Measurements from ENCODE around the gene MUC12. TPM values are rescaled to one million over a fixed set of nuclear protein-coding genes. Genes with fewer than 3 reads are reported as not detected.

Gene MUC12
- total and polyA plus RNA-seq, 3 donors from 2014 or later, result 3.5 to 6.2 (median 5.3) TPM

DNA sequence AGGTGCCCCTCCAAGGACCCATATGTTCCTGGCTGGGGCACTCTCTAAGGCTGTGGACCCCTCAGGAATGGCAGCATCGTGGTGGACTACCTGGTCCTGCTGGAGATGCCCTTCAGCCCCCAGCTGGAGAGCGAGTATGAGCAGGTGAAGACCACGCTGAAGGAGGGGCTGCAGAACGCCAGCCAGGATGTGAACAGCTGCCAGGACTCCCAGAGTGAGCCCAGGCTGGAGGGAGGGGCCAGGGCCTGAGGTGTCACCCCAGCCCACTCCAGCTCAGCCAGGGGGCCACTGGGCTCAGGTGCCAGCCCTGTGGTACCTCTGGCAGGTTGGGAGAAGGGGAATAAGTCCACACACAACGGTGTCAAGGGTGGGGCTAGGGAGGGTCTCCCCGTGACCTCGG lies 4.7 kb upstream of the MUC12 start:
- no peaks in the 10 kb centered on the region for H3K36me3 ChIP-seq (ENCODE audit: low read depth, missing control alignments)
- DNase-seq, result no peak
- intact Hi-C loops (cut with DNase I; ENCODE audit: low total_unique reads), result no loop called here
- no peaks in the 10 kb centered on the region for H3K9me3 ChIP-seq
- WGBS, 2 donors, result 35 to 59% methylated on average over 5 to 7 of the region's 7 CpGs
- TF ChIP-seq POLR2A (IDR thresholded peaks at IDR 0.05), result no peak
- TF ChIP-seq, protein P1, sequence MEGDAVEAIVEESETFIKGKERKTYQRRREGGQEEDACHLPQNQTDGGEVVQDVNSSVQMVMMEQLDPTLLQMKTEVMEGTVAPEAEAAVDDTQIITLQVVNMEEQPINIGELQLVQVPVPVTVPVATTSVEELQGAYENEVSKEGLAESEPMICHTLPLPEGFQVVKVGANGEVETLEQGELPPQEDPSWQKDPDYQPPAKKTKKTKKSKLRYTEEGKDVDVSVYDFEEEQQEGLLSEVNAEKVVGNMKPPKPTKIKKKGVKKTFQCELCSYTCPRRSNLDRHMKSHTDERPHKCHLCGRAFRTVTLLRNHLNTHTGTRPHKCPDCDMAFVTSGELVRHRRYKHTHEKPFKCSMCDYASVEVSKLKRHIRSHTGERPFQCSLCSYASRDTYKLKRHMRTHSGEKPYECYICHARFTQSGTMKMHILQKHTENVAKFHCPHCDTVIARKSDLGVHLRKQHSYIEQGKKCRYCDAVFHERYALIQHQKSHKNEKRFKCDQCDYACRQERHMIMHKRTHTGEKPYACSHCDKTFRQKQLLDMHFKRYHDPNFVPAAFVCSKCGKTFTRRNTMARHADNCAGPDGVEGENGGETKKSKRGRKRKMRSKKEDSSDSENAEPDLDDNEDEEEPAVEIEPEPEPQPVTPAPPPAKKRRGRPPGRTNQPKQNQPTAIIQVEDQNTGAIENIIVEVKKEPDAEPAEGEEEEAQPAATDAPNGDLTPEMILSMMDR (IDR thresholded peaks at IDR 0.05), result no peak
- peaks cover 16% of the 10 kb centered on the region for H3K27me3 ChIP-seq
- no peak overlapping the region for H3K4me3 ChIP-seq
- H3K4me1 ChIP-seq, result peaks cover 13% of the 10 kb centered on the region
- no peak overlapping the region for H3K27ac ChIP-seq

DNA sequence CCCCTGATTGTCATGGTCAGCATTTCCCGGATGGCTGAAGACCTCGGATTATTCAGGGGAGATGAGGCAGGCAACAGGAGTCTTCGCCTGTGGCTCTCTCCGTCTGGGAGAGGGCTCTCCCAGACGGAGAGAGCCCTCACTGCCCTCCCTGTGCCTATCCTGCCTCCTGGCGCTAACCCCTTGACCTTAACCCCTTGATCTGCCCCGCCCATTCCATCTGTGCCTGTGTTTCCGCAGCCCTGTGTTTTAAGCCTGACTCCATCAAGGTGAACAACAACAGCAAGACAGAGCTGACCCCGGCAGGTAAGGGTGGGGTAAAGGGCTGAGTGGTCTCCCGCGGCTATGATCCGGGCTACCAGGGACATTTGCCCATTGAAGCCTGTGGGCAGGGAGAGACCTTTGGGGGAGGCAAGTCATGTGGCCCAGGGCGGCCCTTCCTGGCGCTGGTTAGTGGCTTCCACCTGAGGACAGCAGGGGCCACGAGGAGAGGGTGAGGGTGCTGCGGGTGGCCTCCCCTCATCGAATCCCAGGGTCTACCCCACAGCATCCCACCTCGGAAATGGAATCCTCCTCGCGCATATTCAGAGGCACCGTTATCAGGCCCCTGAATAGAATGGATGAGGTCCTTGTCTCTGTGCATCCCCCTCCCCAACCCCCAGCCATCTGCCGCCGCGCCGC lies 4.2 kb upstream of the MUC12 start:
- peaks cover 16% of the 10 kb centered on the region for H3K27me3 ChIP-seq
- H3K9me3 ChIP-seq, result no peaks in the 10 kb centered on the region
- H3K36me3 ChIP-seq (ENCODE audit: low read depth, missing control alignments), result no peaks in the 10 kb centered on the region
- H3K4me3 ChIP-seq, result peak overlapping the region in 1 of 2 donors; percentile 36
- DNase-seq, result no peak
- no peak overlapping the region for H3K27ac ChIP-seq
- 18 to 21% methylated on average over 21 to 25 of the region's 25 CpGs for WGBS, 2 donors
- intact Hi-C loops (cut with DNase I; ENCODE audit: low total_unique reads), result no loop called here
- TF ChIP-seq, protein P1 (IDR thresholded peaks at IDR 0.05), result no peak
- TF ChIP-seq POLR2A (IDR thresholded peaks at IDR 0.05), result no peak
- peaks cover 13% of the 10 kb centered on the region for H3K4me1 ChIP-seq

DNA sequence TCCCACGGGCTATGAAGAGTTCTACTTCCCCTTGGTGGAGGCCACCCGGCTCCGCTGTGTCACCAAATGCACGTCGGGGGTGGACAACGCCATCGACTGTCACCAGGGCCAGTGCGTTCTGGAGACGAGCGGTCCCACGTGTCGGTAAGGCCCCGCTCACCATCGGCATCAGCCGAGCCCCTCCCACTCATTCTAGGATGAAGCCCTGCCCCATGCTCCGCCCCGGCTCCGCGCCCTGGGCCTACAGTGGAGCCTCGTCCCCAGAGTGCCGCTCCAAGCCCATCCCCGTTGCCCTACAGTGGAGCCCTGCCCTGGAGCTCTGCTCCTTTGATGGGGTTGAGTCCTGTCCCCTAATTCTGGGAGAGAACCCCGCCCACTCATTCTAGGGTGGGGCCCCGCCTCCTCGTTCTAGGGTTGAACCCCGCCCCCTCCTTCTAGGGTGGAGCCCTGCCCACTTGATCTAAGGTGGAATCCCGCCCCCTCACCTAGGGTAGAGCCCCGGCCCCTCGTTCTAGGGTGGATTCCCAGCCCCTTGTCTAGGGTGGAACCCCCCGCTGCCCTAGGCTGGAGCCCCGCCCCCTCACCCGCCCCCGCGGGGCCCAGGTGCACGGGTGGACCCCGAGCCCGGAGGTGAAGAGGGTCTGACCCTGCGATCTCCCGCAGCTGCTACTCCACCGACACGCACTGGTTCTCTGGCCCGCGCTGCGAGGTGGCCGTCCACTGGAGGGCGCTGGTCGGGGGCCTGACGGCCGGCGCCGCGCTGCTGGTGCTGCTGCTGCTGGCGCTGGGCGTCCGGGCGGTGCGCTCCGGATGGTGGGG lies 3.4 kb upstream of the MUC12 start:
- intact Hi-C loops (cut with DNase I; ENCODE audit: low total_unique reads), result no loop called here
- H3K27me3 ChIP-seq, result peaks cover 16% of the 10 kb centered on the region
- no peak overlapping the region for H3K27ac ChIP-seq
- no peaks in the 10 kb centered on the region for H3K9me3 ChIP-seq
- no peak for TF ChIP-seq POLR2A (IDR thresholded peaks at IDR 0.05)
- TF ChIP-seq, protein P1 (IDR thresholded peaks at IDR 0.05), result peak; percentile 23 to 79 (median 75)
- DNase-seq, result peak; percentile 87
- H3K4me1 ChIP-seq, result peaks cover 13% of the 10 kb centered on the region
- WGBS, 2 donors, result 1 to 5% methylated on average over 12 to 58 of the region's 58 CpGs
- H3K4me3 ChIP-seq, result peak overlapping the region; percentile 36 to 48
- H3K36me3 ChIP-seq (ENCODE audit: low read depth, missing control alignments), result no peaks in the 10 kb centered on the region

DNA sequence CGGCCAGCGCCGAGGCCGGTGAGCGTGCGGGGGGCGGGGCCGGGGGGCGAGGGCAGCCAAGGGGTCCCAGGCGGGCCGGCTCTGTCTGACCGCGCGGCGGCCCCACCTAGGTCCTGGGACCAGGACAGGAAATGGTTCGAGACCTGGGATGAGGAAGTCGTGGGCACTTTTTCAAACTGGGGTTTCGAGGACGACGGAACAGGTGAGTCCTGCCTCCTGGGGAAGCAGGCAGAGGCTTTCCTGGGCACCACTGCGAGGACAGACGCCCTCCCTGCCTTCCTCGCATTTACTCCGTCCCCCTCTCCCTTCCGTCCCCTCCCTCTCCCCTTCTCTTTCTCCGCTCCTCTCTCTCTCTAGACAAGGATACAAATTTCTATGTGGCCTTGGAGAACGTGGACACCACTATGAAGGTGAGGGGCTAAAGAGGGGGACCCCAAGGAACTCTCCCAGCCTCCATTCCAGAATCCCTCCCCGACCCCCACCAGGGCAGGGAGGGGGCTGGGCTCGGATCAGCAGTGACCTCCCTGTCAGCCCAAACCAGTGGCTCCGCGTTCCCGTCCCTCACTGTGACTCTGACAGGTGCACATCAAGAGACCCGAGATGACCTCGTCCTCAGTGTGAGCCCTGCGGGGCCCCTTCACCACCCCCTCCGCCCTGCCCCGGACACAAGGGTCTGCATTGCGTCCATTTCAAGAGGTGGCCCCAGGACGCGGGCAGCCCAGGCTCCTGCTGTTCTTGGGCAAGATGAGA lies 2.6 kb upstream of the MUC12 start:
- TF ChIP-seq, protein P1 (IDR thresholded peaks at IDR 0.05), result no peak
- TF ChIP-seq POLR2A (IDR thresholded peaks at IDR 0.05), result no peak
- Histone ChIP-seq H3K9me3 (no peaks in the 10 kb centered on the region), H3K27ac (no peak overlapping the region), H3K4me1 (peaks cover 13% of the 10 kb centered on the region), H3K27me3 (peaks cover 16% of the 10 kb centered on the region), H3K36me3 (ENCODE audit: low read depth, missing control alignments) (no peaks in the 10 kb centered on the region), H3K4me3 (peak overlapping the region; percentile 36 to 48)
- WGBS, 2 donors, result 6 to 7% methylated on average over 29 to 40 of the region's 40 CpGs
- DNase-seq, result no peak
- intact Hi-C loops (cut with DNase I; ENCODE audit: low total_unique reads), result no loop called here
